Stomach (tissue), 9 donors: ENCODE measurements around the gene SVOPL. TPM values are rescaled to one million over a fixed set of nuclear protein-coding genes. Genes with fewer than 3 reads are reported as not detected.

Source experiments
- DNase-seq, 2 donors: peaks; one replicate each; pipeline versions ENCODE4 v3.0.0 to v3.0.0-alpha.2; 2013 to 2019
- H3K27ac ChIP-seq, 5 donors: fragments of 200-600 bp in 4 of 5; sonication (generic) in 4 of 5; one replicate each; pipeline ENCODE4 v1.5.1; 2013 to 2019; ENCODE audit warnings: mild to moderate bottlenecking in 1 of 5, moderate library complexity in 1 of 5
- H3K27me3 ChIP-seq, 3 donors: fragments of 200-600 bp; sonication (generic); one replicate each; pipeline ENCODE4 v1.5.1; 2017 to 2019; ENCODE audit warnings: mixed run types in 1 of 3
- H3K36me3 ChIP-seq, 4 donors: fragments of 200-600 bp; sonication (generic); 1 replicate in 3 of 4; 2 replicates in 1 of 4; pipeline ENCODE4 v1.5.1; 2016 to 2019
- H3K4me1 ChIP-seq, 4 donors: fragments of 200-600 bp; sonication (generic); one replicate each; pipeline ENCODE4 v1.5.1; 2016 to 2019
- H3K4me3 ChIP-seq, 4 donors: fragments of 200-600 bp; sonication (generic) in 3 of 4; one replicate each; pipeline ENCODE4 v1.5.1; 2016 to 2019; ENCODE audit warnings: mild to moderate bottlenecking in 1 of 4
- H3K9me3 ChIP-seq, 4 donors: fragments of 200-600 bp; sonication (generic); one replicate each; pipeline ENCODE4 v1.5.1; 2016 to 2019
- EP300 ChIP-seq: sonication (generic); formaldehyde crosslinking; IDR thresholded peaks from one replicate; pipeline ENCODE4 v1.6.1; 2017; ENCODE audit warnings: antibody characterized with exemption
- POLR2A ChIP-seq, 4 donors: fragments of 450-650 bp; IDR thresholded peaks; one replicate each; pipeline ENCODE4 v1.6.1; 2016; ENCODE audit warnings: antibody characterized with exemption in 4 of 4, control low read depth in 2 of 4, mild to moderate bottlenecking in 1 of 4, moderate library complexity in 1 of 4
- POLR2AphosphoS5 ChIP-seq, 3 donors: sonication (generic); formaldehyde crosslinking; IDR thresholded peaks; one replicate each; pipeline ENCODE4 v1.6.1; 2016; ENCODE audit warnings: antibody characterized with exemption in 3 of 3
- WGBS, 5 donors: extraction: QIAGEN DNeasy Blood & Tissue Kit in 3 of 5; methylation state at CpG; one replicate each; pipeline versions ENCODE4 v1.1.5 to v1.1.7; 2013 to 2018; 5-methylcytosine and 5-hydroxymethylcytosine counted together
- intact Hi-C: fragments of 100-400 bp; cut with DNase I; formaldehyde crosslinking; loops from one replicate; pipeline ENCODE4 v1.15.1; 2023; ENCODE audit warnings: low total_unique reads
- polyA plus RNA-seq, 3 donors: library from polyadenylated mRNA; stranded (reverse); fragments of 200-250 nt; gene quantifications; one replicate each; pipeline ENCODE4 v1.2.3, GENCODE V29; 2013
- total RNA-seq, 5 donors: library from RNA; depleted of rRNA; stranded (reverse); fragments of >200 nt; gene quantifications; one replicate each; pipeline versions ENCODE4 v1.1.0 to v1.2.3, GENCODE V29; 2014 to 2016
- TF ChIP-seq, protein P1 (sequence below), 7 experiments: fragments of 450-650 bp in 4 of 7; fragments of 200-600 bp in 3 of 7; sonication (generic) in 3 of 7; IDR thresholded peaks; one replicate each; pipeline ENCODE4 v1.5.1; 2016 to 2019; ENCODE audit warnings: antibody characterized with exemption in 7 of 7, control low read depth in 2 of 7, mild to moderate bottlenecking in 1 of 7
- donor health status: healthy with polysubstance abuse.
- donor health status: Bipolar disorder and iron deficiency.
- donor health status: healthy.

SVOPL gene
- total and polyA plus RNA-seq, 8 donors = under 0.01 to 2.3 (median 0.13) TPM; not detected in 5

DNA sequence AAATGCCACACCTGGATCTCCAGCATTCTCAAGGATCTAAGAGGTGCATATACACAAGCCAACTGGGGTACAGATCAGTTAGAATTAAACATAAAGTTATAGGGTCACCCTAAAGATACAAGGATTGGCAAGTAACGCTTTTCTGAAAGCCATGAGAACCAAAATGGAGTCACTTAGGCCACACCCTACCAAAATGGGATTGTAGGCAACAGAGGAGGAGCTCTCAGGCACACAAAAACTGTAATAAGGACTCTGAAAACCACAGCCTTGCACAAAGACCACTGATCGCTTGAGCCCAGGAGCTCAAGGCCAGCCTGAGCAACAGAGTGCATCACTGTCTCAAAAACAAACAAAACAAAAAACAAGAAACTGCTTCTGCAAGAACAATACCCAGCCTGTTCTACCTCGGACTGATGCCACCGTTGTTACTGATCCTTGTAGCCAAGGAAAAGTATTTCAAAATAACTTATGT is 35.5 kb downstream of the SVOPL start:
- Histone ChIP-seq H3K4me3 (no peak overlapping the region), H3K9me3 (no peaks in the 10 kb centered on the region), H3K4me1 (peaks cover 0 to 11% (median 6%) of the 10 kb centered on the region in 4 donors), H3K36me3 (no peaks in the 10 kb centered on the region), H3K27me3 (peaks cover 0 to 23% (median 0%) of the 10 kb centered on the region in 3 donors), H3K27ac (no peak overlapping the region)
- 68 to 80% (median 74%) methylated on average over 4 of the region's 4 CpGs for WGBS, 5 donors
- no peak for DNase-seq
- TF ChIP-seq, protein P1, sequence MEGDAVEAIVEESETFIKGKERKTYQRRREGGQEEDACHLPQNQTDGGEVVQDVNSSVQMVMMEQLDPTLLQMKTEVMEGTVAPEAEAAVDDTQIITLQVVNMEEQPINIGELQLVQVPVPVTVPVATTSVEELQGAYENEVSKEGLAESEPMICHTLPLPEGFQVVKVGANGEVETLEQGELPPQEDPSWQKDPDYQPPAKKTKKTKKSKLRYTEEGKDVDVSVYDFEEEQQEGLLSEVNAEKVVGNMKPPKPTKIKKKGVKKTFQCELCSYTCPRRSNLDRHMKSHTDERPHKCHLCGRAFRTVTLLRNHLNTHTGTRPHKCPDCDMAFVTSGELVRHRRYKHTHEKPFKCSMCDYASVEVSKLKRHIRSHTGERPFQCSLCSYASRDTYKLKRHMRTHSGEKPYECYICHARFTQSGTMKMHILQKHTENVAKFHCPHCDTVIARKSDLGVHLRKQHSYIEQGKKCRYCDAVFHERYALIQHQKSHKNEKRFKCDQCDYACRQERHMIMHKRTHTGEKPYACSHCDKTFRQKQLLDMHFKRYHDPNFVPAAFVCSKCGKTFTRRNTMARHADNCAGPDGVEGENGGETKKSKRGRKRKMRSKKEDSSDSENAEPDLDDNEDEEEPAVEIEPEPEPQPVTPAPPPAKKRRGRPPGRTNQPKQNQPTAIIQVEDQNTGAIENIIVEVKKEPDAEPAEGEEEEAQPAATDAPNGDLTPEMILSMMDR (IDR thresholded peaks at IDR 0.05) = no peak
- TF ChIP-seq EP300 (no peak), POLR2A (IDR thresholded peaks at IDR 0.05) (no peak), POLR2AphosphoS5 (IDR thresholded peaks at IDR 0.05) (no peak)
- intact Hi-C loops = no loop called here

DNA sequence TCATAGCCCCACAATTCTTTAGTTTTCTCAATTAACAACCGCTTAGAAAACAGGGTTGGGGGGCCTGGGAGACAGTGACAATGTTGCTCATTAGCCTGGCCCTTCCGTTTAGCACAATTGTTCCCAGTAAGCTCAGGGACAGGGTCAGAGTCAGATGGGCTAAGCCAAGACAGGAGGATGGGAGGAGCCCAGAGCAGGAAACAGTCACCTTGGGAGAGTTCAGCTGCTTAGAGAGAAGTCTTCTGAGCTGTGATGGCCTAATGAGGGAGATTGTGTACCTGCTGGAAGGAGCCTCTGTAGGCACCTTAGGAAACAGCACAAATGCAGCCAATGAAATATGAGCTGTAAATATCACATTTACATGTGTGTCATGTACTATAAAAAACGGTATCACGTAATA is 35.9 kb downstream of the SVOPL start:
- Histone ChIP-seq H3K27me3 (peaks cover 0 to 23% (median 0%) of the 10 kb centered on the region in 3 donors), H3K36me3 (no peaks in the 10 kb centered on the region), H3K27ac (no peak overlapping the region), H3K4me1 (peaks cover 0 to 11% (median 6%) of the 10 kb centered on the region in 4 donors), H3K9me3 (no peaks in the 10 kb centered on the region), H3K4me3 (no peak overlapping the region)
- TF ChIP-seq POLR2AphosphoS5 (IDR thresholded peaks at IDR 0.05) (no peak), POLR2A (IDR thresholded peaks at IDR 0.05) (no peak), EP300 (no peak)
- TF ChIP-seq, protein P1 (IDR thresholded peaks at IDR 0.05) = no peak
- intact Hi-C loops = no loop called here
- DNase-seq = peak in 1 of 2 donors; percentile 12
- WGBS, 5 donors = 65 to 79% (median 76%) methylated on average over 4 of the region's 4 CpGs

DNA sequence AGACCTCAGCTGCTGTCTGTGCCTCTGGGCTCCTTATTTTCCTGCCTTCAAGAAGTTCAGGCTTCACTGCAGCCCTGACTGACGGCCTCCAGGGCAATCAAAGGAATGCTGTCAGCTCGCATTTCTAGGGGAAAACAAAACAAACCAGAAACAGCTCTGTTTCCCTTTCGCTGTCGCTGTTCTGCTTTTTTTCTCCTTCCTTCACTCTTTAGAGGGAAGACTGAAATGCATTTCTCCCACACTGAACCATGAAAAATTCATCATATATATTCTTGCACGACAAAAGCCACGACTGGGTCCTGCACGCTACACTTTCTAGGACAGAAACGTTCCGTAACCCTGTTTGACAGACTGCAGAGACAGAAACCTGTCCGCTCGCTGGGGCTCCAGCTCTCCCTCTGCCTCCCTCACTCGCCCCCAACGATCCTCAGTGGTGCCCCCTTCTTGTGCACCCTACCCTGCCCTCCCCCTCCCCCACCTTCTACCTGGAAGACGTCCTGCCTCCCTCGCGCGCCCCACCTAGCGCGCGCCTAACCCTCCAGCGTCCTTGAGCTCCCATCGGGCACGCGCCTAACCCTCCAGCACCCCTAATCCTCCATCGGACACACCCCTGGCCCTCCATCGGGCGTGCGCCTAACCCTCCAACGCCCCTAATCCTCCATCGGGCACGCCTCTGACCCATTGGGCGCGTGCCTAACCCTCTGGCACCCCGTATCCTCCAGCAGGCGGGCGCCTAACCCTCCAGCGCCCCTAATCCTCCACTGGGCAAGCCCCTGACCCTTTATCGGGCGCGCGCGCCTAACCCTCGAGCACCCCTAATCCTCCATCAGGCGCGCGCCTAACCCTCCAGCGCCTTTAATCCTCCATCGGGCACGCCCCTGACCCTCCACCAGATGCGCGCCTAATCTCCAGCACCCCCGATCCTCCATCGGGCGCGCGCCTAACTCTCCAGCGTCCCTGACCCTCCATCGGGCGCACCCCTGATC is 37.1 kb downstream of the SVOPL start:
- WGBS, 5 donors = 28 to 32% (median 30%) methylated on average over 57 to 59 of the region's 59 CpGs
- Histone ChIP-seq H3K27me3 (peaks cover 0 to 23% (median 0%) of the 10 kb centered on the region in 3 donors), H3K27ac (peak overlapping the region in 1 of 5 donors; percentile 18), H3K4me3 (peak overlapping the region; percentile 42 to 55 (median 44)), H3K9me3 (peaks cover 0 to 2% (median 0%) of the 10 kb centered on the region in 4 donors), H3K36me3 (no peaks in the 10 kb centered on the region), H3K4me1 (peaks cover 0 to 11% (median 6%) of the 10 kb centered on the region in 4 donors)
- DNase-seq = peak in 1 of 2 donors; percentile 55
- intact Hi-C loops = no loop called here
- no peak for TF ChIP-seq POLR2AphosphoS5 (IDR thresholded peaks at IDR 0.05)
- no peak for TF ChIP-seq EP300
- TF ChIP-seq, protein P1 (IDR thresholded peaks at IDR 0.05) = no peak
- no peak for TF ChIP-seq POLR2A (IDR thresholded peaks at IDR 0.05)

- H3K36me3 ChIP-seq = no peaks in the 10 kb centered on the region
- H3K9me3 ChIP-seq = peaks cover 0 to 3% (median 0%) of the 10 kb centered on the region in 4 donors
- intact Hi-C loops = no loop called here
- H3K27me3 ChIP-seq = peaks cover 0 to 23% (median 0%) of the 10 kb centered on the region in 3 donors
- H3K27ac ChIP-seq = no peak overlapping the region
- peaks cover 0 to 11% (median 6%) of the 10 kb centered on the region in 4 donors for H3K4me1 ChIP-seq
- no peak overlapping the region for H3K4me3 ChIP-seq
- 76 to 85% (median 82%) methylated on average over 6 of the region's 6 CpGs for WGBS, 5 donors
- no peak for DNase-seq
- no peak for TF ChIP-seq POLR2A (IDR thresholded peaks at IDR 0.05)
- TF ChIP-seq, protein P1 (IDR thresholded peaks at IDR 0.05) = no peak
- no peak for TF ChIP-seq POLR2AphosphoS5 (IDR thresholded peaks at IDR 0.05)
- TF ChIP-seq EP300 = no peak
These were observed 38.2 kb downstream of the SVOPL start for GRCh38 chr7:138662991-138663320.
